Measurements from ENCODE around the gene PLCB1. TPM values are rescaled to one million over a fixed set of nuclear protein-coding genes. Genes with fewer than 3 reads are reported as not detected.

Gene PLCB1
- total and polyA plus RNA-seq, 2 donors (not counting 3 experiments of a cell fraction or from before 2014, with no cell fraction given) = 10.2 to 53.4 TPM

DNA sequence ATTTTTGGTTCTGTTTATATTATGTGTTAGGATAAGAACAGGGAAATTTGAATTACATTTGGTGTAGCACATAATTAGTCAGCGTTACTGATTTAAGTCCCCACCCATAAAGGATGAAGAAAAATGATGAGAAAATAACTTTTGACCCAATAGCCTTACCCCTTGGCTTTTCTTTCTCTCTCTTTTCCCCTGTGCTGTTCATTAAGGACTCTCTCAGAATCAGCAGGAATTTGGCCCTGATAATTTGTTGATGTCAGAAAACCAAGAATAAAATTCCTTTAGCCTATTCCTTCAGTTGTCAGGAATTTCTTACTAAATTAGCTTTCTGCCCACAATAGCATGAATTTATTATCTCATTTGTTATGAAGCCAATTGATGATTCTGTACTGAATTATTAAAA, 18.5 kb downstream of the PLCB1 start:
- FAIRE-seq (no peak), DNase-seq (ENCODE audit: low read depth, low spot score) (peak; percentile 50)
- peaks cover 93% of the 10 kb centered on the region for H3K4me1 ChIP-seq (ENCODE audit: control insufficient read depth, extremely low read depth, insufficient read depth, low read length)
- H3K9me1 ChIP-seq (replicated peaks; ENCODE audit: control insufficient read depth, extremely low read depth, insufficient read depth, low read length) = no peaks in the 10 kb centered on the region
- H3K4me3 ChIP-seq (replicated peaks in 1 of 3; ENCODE audit: insufficient read depth in 1 of 3, low read depth in 1 of 3, low read length in 3 of 3) = no peak overlapping the region
- no peaks in the 10 kb centered on the region for H3K9me3 ChIP-seq (replicated peaks; ENCODE audit: control insufficient read depth, insufficient read depth, low read length)
- H3K36me3 ChIP-seq (ENCODE audit: control insufficient read depth in 2 of 2, extremely low read depth in 1 of 2, insufficient read depth in 2 of 2, low read length in 2 of 2) = no peaks in the 10 kb centered on the region
- H3K27me3 ChIP-seq (ENCODE audit: control insufficient read depth in 2 of 2, insufficient read depth in 2 of 2, low read length in 2 of 2) = no peaks in the 10 kb centered on the region
- H2AFZ ChIP-seq (ENCODE audit: low read depth, low read length) = no peak overlapping the region
- intact Hi-C loops (cut with micrococcal nuclease) = loop anchor here (5.0 kb wide), 2 partner anchors 57 to 107 kb away; no protein-coding TSS in a partner anchor
- peak overlapping the region; percentile 83 for H3K9ac ChIP-seq (replicated peaks; ENCODE audit: extremely low read depth, insufficient read depth, low read length)
- peak overlapping the region; percentile 94 for H3K4me2 ChIP-seq (ENCODE audit: insufficient read depth, low read length)
- BruUV-seq (replicated peaks) = no TSS peak
- ChIA-PET POLR2A (no interaction called here), CTCF (interaction anchor here (1.0 to 1.3 kb wide), 4 partner anchors 12 to 571 kb away, joined by 3 to 5 read pairs (median 4); no protein-coding TSS in a partner anchor)
- peak overlapping the region; percentile 71 for H3K27ac ChIP-seq (ENCODE audit: insufficient read depth, low read depth, low read length)
- dilution Hi-C loops (cut with MboI; ENCODE audit: extremely low pct_ligation_motif_present, low sequenced_read_pairs) = no loop called here
- H4K20me1 ChIP-seq (replicated peaks; ENCODE audit: control insufficient read depth, extremely low read depth, insufficient read depth, low read length) = no peaks in the 10 kb centered on the region
- peaks cover 14% of the 10 kb centered on the region for H3K79me2 ChIP-seq (ENCODE audit: control insufficient read depth, insufficient read depth, low read length)
- TF ChIP-seq, protein P1, sequence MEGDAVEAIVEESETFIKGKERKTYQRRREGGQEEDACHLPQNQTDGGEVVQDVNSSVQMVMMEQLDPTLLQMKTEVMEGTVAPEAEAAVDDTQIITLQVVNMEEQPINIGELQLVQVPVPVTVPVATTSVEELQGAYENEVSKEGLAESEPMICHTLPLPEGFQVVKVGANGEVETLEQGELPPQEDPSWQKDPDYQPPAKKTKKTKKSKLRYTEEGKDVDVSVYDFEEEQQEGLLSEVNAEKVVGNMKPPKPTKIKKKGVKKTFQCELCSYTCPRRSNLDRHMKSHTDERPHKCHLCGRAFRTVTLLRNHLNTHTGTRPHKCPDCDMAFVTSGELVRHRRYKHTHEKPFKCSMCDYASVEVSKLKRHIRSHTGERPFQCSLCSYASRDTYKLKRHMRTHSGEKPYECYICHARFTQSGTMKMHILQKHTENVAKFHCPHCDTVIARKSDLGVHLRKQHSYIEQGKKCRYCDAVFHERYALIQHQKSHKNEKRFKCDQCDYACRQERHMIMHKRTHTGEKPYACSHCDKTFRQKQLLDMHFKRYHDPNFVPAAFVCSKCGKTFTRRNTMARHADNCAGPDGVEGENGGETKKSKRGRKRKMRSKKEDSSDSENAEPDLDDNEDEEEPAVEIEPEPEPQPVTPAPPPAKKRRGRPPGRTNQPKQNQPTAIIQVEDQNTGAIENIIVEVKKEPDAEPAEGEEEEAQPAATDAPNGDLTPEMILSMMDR (IDR thresholded peaks at IDR 0.05; ENCODE audit: extremely low read depth in 1 of 2, insufficient read depth in 1 of 2, low read depth in 1 of 2, low read length in 2 of 2) = no peak
- TF ChIP-seq GATA2 (IDR thresholded peaks at IDR 0.05; ENCODE audit: insufficient read depth, insufficient read length, low read depth, low read length) (no peak), POLR2AphosphoS5 (IDR thresholded peaks at IDR 0.05; ENCODE audit: insufficient read depth, low read depth, low read length) (no peak), EZH2 (IDR thresholded peaks at IDR 0.05; ENCODE audit: borderline replicate concordance, low read depth, low read length, severe bottlenecking) (no peak), MYC (IDR thresholded peaks at IDR 0.05; ENCODE audit: low read depth, low read length) (no peak)
